Measurements from ENCODE around the gene VPS13D.

Gene VPS13D

DNA sequence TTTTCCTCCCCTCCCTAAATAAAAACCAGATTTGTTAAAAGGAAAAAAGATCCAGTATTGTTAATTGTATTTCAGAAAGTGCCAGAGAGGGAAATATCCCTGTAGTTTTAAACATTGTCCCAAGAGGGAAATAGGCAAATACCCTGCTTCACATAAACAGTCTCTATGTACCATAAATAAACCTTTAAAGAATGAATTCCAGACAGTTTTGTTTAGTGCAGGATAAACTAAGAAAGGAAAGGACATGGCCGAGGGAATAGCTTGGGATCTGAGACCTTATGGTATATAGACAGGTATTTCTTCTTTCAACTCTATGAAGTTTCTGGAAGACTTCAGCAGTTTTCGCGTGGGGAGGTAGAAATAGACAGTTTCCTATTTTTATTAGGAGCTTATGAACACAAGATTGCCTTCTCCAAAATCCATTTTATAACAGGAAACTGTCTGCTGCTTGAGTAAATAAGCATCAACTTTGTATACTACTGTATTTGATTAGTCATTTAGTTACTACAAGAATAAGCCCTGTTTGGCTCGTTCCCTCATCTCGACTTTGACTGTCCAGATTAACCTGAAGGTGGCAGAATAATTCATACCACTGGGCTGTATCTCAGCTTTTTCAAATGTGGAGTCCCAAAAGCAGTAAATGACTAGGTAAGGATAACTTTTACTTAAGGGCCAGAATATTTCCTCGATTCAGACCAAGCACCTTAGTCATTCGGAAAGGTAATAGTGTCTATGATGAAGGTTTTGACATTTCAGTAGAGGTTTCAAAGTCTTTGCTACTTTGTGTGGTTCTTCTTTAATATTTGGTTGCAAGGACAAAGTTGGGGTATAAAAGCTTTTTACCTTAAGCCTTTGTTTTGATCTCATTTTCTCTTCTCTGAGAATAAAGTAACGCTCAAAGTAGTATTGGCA, 177.5 kb downstream of the VPS13D start:
- DNase-seq (ENCODE audit: low read depth): peak; percentile 15

GRCh38 chr1:12407962-12408454, 178.2 kb downstream of the VPS13D start:
- DNase-seq (ENCODE audit: low read depth): no peak

GRCh38 chr1:12408662-12409061, 178.8 kb downstream of the VPS13D start:
- DNase-seq (ENCODE audit: low read depth): no peak

DNA sequence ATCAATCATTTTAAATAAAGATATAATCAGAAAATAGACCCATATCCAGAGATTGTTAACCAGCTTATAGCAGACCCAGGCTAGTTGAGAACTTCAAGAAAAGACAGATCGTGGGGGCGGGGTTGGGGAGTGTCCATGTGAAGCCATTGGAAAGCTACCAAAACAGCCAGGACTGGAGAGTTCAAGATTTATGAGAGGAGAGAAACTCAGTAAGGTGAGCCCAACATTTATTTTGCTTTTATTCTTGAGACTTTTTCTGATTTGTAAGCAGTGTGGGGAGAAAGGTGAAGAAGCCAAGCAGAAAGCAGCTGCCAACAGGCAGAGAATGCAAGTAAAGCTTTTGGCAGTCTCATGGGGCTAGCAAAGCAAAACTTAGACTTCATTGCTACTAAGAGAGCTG, 179.9 kb downstream of the VPS13D start:
- no peak for DNase-seq (ENCODE audit: low read depth)

DNA sequence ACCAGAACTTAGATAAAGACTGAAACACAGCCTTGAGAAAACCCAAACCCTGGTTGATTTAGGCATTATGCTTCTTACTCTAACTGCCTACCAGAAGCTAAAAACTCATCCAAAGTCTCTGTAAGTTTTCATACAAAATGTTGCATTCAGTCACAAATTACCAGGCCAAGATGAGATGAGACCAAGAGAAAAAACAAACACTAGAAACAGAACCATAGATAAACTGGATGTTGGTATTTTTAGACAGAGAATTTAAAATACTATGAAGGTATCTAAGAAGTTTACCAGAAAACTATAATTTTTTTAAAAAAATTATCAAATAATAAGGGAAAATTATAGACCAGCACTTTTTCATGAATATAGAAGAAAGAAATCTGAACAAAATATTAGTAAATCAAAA, 180.5 kb downstream of the VPS13D start:
- no peak for DNase-seq (ENCODE audit: low read depth)

DNA sequence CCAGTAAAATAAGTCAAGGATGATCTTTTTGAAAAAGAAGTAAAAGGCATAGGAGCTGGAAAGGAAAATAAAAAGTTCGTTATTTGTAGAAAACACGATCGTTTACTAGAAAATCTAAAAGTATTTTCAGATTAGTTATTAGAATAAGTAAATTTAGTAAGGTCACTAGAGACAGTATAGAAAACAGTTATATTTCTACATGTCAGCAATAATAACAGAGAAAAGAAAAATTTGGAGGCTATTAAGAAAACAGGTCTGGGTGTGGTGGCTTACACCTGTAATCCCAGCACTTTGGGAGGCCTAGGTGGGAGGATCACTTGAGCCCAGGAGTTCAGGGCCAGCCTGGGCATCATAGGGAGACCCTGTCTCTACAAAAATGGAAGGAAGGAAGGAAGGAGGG, 181.3 kb downstream of the VPS13D start:
- no peak for DNase-seq (ENCODE audit: low read depth)

DNA sequence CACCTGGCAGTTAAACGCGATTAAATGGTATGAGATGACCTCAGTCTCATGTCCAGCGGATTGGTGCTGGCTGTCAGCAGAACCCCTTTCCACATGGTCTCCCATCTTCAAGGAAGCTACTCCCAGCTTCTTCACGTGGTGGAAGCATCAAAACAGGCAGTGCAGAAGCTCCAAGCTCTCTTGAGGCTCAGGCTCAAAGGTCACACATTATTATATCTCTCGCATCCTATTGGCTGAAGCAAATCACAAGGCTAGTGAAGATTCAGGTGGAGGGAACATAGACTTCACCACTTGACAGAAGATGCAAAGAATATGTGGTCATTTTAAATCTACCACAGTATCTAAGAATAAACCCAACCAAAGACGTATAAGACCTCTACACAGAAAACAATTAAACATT, 181.9 kb downstream of the VPS13D start:
- DNase-seq (ENCODE audit: low read depth): no peak

DNA sequence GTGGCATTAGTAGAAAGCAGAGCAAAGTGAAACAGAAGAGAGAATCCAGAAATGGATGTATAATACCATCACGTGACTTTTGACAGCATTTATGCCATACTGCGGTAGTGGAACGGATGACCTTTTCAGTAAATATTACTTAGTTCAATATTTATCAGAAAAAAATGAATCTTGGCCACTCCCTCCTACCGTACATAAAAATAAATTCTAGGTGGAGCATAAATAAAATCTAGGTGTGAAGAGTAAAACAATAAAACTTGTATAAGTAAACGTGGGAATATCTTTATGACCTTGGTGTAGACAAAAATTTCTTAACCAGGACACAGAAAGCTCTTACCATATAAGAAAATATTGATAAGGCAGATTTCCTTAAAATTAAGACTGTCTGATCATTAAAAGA, 182.6 kb downstream of the VPS13D start:
- no peak for DNase-seq (ENCODE audit: low read depth)

- no peak for DNase-seq (ENCODE audit: low read depth)
These were observed 184.0 kb downstream of the VPS13D start for GRCh38 chr1:12413664-12414410.

GRCh38 chr1:12414444-12415018, 184.7 kb downstream of the VPS13D start:
- no peak for DNase-seq (ENCODE audit: low read depth)

DNA sequence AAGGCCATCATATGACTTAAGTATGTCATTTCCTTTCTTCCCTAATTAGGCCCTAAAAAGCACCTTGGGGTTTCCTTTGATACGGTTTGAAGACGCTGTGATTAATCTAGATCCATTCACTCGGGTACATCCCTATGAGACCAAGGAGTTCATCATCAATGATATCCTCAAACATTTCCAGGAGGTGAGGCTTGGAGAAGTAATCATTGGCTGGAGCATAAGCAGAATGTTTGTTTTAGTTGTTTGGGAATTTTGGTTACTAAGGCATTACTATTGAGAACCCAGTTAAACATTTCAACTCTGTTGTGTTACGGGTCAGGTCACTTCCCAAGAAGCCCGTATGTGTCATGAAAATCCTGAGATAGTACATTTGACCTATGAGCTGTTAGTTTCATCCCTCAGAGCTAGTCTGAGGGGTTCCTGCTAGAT, 185.2 kb downstream of the VPS13D start:
- no peak for DNase-seq (ENCODE audit: low read depth)

GRCh38 chr1:12416101-12416500, 186.3 kb downstream of the VPS13D start:
- no peak for DNase-seq (ENCODE audit: low read depth)

DNA sequence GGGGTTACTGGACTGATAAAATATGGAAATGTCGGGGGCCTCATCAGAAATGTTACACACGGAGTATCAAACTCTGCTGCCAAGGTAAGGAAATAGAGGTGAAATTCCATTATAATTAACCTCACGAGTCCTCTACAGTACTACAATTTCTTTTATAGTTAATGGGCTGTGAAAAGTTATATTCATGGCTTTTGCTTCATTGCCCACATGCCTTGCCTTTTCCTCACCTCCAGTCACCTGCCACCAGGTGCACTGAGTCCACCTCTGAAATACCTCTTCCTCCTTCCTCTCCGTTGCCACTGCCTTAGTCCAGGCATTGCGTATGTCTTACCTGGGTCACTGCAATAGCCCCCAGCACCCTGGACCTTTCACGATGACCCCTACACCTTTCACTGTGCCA, 186.9 kb downstream of the VPS13D start:
- no peak for DNase-seq (ENCODE audit: low read depth)

GRCh38 chr1:12417389-12417788, 187.6 kb downstream of the VPS13D start:
- no peak for DNase-seq (ENCODE audit: low read depth)

- DNase-seq (ENCODE audit: low read depth): no peak
These were observed 190.3 kb downstream of the VPS13D start for GRCh38 chr1:12420171-12420570.

GRCh38 chr1:12422488-12422887, 192.7 kb downstream of the VPS13D start:
- no peak for DNase-seq (ENCODE audit: low read depth)

GRCh38 chr1:12424087-12424529, 194.3 kb downstream of the VPS13D start:
- no peak for DNase-seq (ENCODE audit: low read depth)

DNA sequence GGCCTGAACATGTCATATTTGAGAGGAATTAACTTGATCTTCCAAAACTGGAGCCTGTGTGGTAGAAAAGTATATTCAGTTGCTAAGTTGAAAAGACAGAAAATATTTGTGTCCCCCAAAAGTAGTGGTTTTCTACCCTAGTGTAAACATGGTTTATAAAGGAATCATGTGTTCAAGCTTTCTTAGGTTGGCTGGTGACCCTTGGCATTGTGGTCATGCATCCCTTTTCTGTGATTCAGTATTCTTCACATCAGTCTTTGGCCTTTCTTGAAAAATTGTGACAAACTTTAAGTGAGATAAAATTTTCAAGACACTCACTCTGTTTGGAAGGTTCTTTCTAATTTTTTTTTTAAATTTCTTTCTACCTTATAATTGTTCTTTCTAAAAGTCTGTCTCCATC, 195.0 kb downstream of the VPS13D start:
- no peak for DNase-seq (ENCODE audit: low read depth)

DNA sequence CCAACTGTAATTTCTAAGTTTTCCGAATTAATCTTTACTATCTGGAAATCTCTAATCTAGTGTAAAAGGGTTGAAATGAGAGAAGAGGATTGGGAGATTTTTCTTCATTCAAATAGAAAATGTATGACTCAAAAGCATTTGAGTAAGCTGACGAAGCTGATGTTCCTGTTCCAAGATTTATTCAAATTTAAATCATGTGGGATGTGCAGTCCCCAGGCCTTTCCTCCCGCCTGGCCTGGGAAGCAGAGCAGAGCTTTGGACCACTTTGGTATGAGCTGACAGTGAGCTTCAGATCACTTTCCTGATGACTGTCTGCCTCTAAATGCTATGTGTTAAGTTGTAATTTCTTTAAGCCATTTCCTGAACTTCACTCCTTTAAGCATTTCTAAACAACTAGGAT, 196.2 kb downstream of the VPS13D start:
- no peak for DNase-seq (ENCODE audit: low read depth)

GRCh38 chr1:12428334-12428733, 198.5 kb downstream of the VPS13D start:
- DNase-seq (ENCODE audit: low read depth): no peak

DNA sequence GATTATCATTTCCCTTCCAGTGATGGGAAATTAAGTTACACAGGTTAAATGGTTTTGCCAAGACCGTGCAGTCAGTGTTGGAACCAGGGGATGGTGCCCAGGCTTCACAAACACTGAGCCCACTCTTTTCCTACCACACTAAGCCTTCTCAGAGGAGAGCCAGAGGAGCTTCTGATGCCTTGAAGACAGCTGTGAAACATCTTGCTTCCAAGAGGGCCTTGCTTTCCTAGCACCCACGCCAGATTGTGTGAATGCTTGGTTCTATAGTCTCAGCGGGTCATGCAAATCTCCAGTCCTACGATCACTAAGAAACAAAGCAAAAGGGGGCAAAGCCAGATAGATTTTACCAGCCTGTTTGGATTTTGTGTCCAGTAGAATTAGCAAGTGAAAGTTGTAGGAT, 200.7 kb downstream of the VPS13D start:
- DNase-seq (ENCODE audit: low read depth): no peak

- no peak for DNase-seq (ENCODE audit: low read depth)
These were observed 203.1 kb downstream of the VPS13D start for GRCh38 chr1:12432897-12433296.
